Right atrium auricular region (tissue), 2 donors: Measurements from ENCODE around the gene LRRC74A. TPM values are rescaled to one million over a fixed set of nuclear protein-coding genes. Genes with fewer than 3 reads are reported as not detected.
"Not testable (repeated sequence)": the region's sequence is repeated elsewhere in the genome, so short reads cannot be mapped to it uniquely, and the experiment has no call there.

Experiments used
- DNase-seq: peaks from one replicate; pipeline ENCODE4 v3.0.0-alpha.2; 2019; ENCODE audit warnings: low spot score
- H3K27ac ChIP-seq, 2 donors: fragments of 200-600 bp; sonication (generic); 1 replicate in 1 of 2; 2 replicates in 1 of 2; pipeline ENCODE4 v1.5.1; 2016 to 2019
- H3K27me3 ChIP-seq, 2 donors: fragments of 200-600 bp; sonication (generic); one replicate each; pipeline versions ENCODE4 v1.5.1 to v1.6.0; 2017 to 2019
- H3K36me3 ChIP-seq: fragments of 200-600 bp; sonication (generic); one replicate; pipeline ENCODE4 v1.5.1; 2016
- H3K4me1 ChIP-seq, 2 donors: fragments of 200-600 bp; sonication (generic); one replicate each; pipeline versions ENCODE4 v1.5.1 to v1.6.0; 2017 to 2019
- H3K4me3 ChIP-seq, 2 donors: fragments of 200-600 bp; sonication (generic); 1 replicate in 1 of 2; 2 replicates in 1 of 2; pipeline ENCODE4 v1.5.1; 2017 to 2019; ENCODE audit warnings: mild to moderate bottlenecking in 1 of 2, moderate library complexity in 1 of 2
- H3K9me3 ChIP-seq, 2 donors: fragments of 200-600 bp; sonication (generic); one replicate each; pipeline ENCODE4 v1.5.1; 2019
- CTCF ChIP-seq, 2 donors: fragments of 200-600 bp; sonication (generic); IDR thresholded peaks; one replicate each; pipeline ENCODE4 v1.5.1; 2019; ENCODE audit warnings: antibody characterized with exemption in 2 of 2
- total RNA-seq, 2 donors: library from RNA; depleted of rRNA; stranded (reverse); fragments of >200 nt; gene quantifications; one replicate each; pipeline ENCODE4 v1.1.0, GENCODE V29; 2016

LRRC74A gene
- total RNA-seq, 2 donors from 2014 or later = not detected

- H3K4me1 ChIP-seq = peaks cover 4 to 25% of the 10 kb centered on the region in 2 donors
- TF ChIP-seq CTCF (IDR thresholded peaks at IDR 0.05) = no peak
- no peak overlapping the region for H3K27ac ChIP-seq
- DNase-seq = no peak
- no peaks in the 10 kb centered on the region for H3K9me3 ChIP-seq
- H3K36me3 ChIP-seq = no peaks in the 10 kb centered on the region
- H3K27me3 ChIP-seq = no peaks in the 10 kb centered on the region
- H3K4me3 ChIP-seq = no peak overlapping the region
Observed at GRCh38 chr14:76909266-76909665, 83.1 kb downstream of the LRRC74A start.

- Histone ChIP-seq H3K27me3 (no peaks in the 10 kb centered on the region), H3K27ac (no peak overlapping the region), H3K9me3 (no peaks in the 10 kb centered on the region), H3K36me3 (no peaks in the 10 kb centered on the region), H3K4me1 (peaks cover 4 to 17% of the 10 kb centered on the region in 2 donors), H3K4me3 (no peak overlapping the region)
- no peak for TF ChIP-seq CTCF (IDR thresholded peaks at IDR 0.05)
- no peak for DNase-seq
Observed at GRCh38 chr14:76910371-76910890, 84.2 kb downstream of the LRRC74A start.

GRCh38 chr14:76911473-76911872 is 85.3 kb downstream of the LRRC74A start:
- Histone ChIP-seq H3K4me3 (no peak overlapping the region), H3K27me3 (no peaks in the 10 kb centered on the region), H3K4me1 (peaks cover 4 to 17% of the 10 kb centered on the region in 2 donors), H3K27ac (no peak overlapping the region), H3K9me3 (no peaks in the 10 kb centered on the region), H3K36me3 (no peaks in the 10 kb centered on the region)
- no peak for DNase-seq
- no peak for TF ChIP-seq CTCF (IDR thresholded peaks at IDR 0.05)

GRCh38 chr14:76914533-76915081 is 88.4 kb downstream of the LRRC74A start:
- H3K4me3 ChIP-seq, H3K27me3 ChIP-seq, H3K36me3 ChIP-seq, DNase-seq, H3K9me3 ChIP-seq: not testable (repeated sequence)
- Histone ChIP-seq H3K4me1 (peaks cover 4 to 47% of the 10 kb centered on the region in 2 donors), H3K27ac (peak overlapping the region in 1 of 2 donors; percentile 72)

GRCh38 chr14:76916040-76916715 is 90.0 kb downstream of the LRRC74A start:
- Histone ChIP-seq H3K27ac (peak overlapping the region; percentile 11 to 98), H3K36me3 (no peaks in the 10 kb centered on the region), H3K9me3 (no peaks in the 10 kb centered on the region), H3K4me3 (no peak overlapping the region), H3K27me3 (no peaks in the 10 kb centered on the region), H3K4me1 (peaks cover 4 to 61% of the 10 kb centered on the region in 2 donors)
- TF ChIP-seq CTCF (IDR thresholded peaks at IDR 0.05) = no peak
- DNase-seq = no peak

- Histone ChIP-seq H3K27me3 (no peaks in the 10 kb centered on the region), H3K4me3 (no peak overlapping the region), H3K4me1 (peaks cover 4 to 61% of the 10 kb centered on the region in 2 donors), H3K36me3 (no peaks in the 10 kb centered on the region), H3K9me3 (no peaks in the 10 kb centered on the region), H3K27ac (peak overlapping the region; percentile 87 to 98)
- TF ChIP-seq CTCF (IDR thresholded peaks at IDR 0.05) = peak; percentile 41 to 72
- DNase-seq = peak; percentile 81
Observed at GRCh38 chr14:76917158-76917596, 91.0 kb downstream of the LRRC74A start.
